ENCODE results near the gene VPS26C.
A peak's percentile ranks its signal among the peaks of the same experiment; 100 is the strongest.
"Not testable (repeated sequence)": the region's sequence is repeated elsewhere in the genome, so short reads cannot be mapped to it uniquely, and the experiment has no call there.

The VPS26C gene

DNA sequence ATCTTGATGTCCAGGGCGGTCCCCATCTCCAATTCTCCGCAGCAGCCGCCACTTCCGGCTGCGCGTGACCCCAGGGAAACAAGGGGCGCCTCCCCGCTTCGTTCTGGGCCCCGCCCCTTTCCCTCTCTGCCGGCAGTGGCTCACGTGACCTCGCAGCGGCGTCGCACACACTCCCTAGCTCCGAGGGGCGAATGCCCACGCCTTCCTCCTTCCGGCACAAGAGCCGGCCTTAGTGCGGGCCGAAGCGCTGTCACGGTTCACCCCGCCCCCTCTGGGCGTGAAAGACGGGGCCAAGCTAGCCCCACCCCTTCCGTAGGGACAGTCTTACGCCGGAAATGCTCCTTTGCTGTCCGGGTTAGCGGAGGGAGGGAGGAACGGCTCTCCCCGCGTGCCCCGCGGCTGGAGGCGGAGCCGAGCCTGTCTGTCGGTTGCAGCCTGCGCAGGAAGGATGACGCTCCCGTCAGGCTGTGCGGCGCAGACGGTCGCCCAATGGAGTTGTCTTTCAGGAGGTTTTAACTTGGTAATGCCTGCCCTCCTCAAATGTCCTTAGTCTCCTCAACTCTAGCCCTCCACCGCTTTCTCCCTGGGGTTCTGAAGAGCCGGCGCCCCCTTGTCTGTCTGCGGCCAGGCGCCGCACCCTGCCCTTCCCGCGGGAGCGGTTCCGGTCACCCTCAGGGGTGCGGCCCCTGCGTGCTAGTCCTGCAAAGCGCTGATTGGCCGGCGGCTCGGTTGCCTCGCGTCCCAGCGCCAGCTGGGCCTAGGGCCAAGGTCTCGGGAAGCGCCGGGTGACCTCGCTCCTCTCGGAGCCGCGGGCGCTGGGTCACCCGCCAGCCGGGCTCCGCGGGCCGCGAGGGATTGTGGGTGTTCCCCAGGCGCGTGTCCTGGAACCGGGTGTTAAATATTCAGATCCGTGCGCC is at the start of gene VPS26C:
TSS of gene VPS26C (minus strand) at position 66 of the 917 bp plus-strand sequence. CDS start at position 26, 40 bp downstream.
- peaks cover 7% of the 10 kb centered on the region for H3K4me1 ChIP-seq (ENCODE audit: control insufficient read depth, insufficient read depth, low read length)
- H3K27me3 ChIP-seq (ENCODE audit: control insufficient read depth, insufficient read depth, low read length), result no peaks in the 10 kb centered on the region
- H3K4me3 ChIP-seq (ENCODE audit: low read length), result peak within 1 kb of the TSS; percentile 88
- peak within 1 kb of the TSS; percentile 86 for H3K9ac ChIP-seq (ENCODE audit: low read length)
- peak within 1 kb of the TSS; percentile 99 for H3K27ac ChIP-seq (ENCODE audit: low read depth, low read length)
- no peaks in the 10 kb centered on the region for H3K36me3 ChIP-seq (ENCODE audit: control insufficient read depth, insufficient read depth, low read length)

DNA sequence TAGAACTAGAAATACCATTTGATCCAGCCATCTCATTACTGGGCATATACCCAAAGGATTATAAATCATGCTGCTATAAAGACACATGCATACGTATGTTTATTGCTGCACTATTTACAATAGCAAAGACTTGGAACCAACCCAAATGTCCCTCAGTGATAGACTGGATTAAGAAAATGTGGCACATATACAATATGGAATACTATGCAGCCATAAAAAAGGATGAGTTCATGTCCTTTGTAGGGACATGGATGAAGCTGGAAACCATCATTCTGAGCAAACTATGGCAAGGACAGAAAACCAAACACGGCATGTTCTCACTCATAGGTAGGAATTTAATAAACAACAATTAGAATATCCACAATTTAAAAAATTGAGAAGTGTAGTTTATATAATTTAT is 48.9 kb upstream of the VPS26C start:
- not testable (repeated sequence) for H3K36me3 ChIP-seq (ENCODE audit: control insufficient read depth, insufficient read depth, low read length); H3K27ac ChIP-seq (ENCODE audit: low read depth, low read length); H3K9ac ChIP-seq (ENCODE audit: low read length); H3K4me1 ChIP-seq (ENCODE audit: control insufficient read depth, insufficient read depth, low read length); H3K27me3 ChIP-seq (ENCODE audit: control insufficient read depth, insufficient read depth, low read length); H3K4me3 ChIP-seq (ENCODE audit: low read length)

DNA sequence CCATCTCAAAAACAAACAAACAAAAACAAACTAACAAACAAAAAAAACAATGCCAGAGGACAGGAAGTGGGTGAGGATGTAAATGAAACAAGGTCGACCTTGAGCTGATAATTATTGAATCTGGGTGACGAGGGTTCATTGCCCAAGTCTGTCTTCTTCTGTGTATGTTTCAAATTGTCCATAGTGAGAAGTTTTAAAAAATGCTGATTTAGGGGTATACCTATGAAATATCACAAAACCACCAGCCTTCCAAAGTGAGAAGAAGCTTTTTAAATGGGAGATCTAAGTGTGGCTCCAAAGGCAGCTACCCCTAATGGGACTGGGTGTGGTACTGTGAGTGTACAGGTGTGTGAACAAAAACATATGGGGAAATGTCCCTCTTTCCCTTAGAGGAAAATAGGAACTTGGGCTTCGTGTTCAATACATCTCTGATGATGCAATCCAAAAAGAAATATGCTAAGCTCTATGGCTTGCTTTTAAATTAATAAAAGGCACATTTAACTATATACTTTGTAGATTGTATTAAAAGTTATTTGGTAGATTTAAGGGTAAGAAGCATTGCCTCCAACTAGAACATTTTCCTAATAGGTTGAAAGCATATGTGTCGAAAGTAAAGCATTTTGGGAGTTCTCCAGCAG is 33.1 kb upstream of the VPS26C start:
- no peaks in the 10 kb centered on the region for H3K27me3 ChIP-seq (ENCODE audit: control insufficient read depth, insufficient read depth, low read length)
- H3K36me3 ChIP-seq (ENCODE audit: control insufficient read depth, insufficient read depth, low read length), result no peaks in the 10 kb centered on the region
- H3K4me3 ChIP-seq (ENCODE audit: low read length), result no peak overlapping the region
- no peaks in the 10 kb centered on the region for H3K4me1 ChIP-seq (ENCODE audit: control insufficient read depth, insufficient read depth, low read length)
- no peak overlapping the region for H3K9ac ChIP-seq (ENCODE audit: low read length)
- H3K27ac ChIP-seq (ENCODE audit: low read depth, low read length), result no peak overlapping the region

DNA sequence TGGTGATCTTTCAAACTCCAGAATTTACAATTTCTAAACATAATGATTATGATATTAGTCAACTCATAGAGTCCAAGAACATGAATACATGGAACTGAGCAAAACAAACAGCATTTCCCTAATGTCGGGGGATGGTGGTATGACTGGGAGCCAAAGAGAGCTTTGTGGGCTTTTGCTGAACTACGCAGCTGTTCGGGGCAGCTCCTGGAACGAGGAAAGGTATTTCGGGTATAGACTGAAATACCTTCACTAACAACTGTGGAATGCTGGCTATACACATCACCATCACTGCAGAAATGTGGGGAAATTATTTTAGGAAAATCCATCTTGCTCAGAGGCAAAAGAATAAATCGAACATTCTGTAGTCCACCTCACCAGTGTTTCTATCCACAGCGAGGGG is 30.2 kb upstream of the VPS26C start:
- Histone ChIP-seq H3K9ac (ENCODE audit: low read length) (no peak overlapping the region), H3K27me3 (ENCODE audit: control insufficient read depth, insufficient read depth, low read length) (no peaks in the 10 kb centered on the region), H3K36me3 (ENCODE audit: control insufficient read depth, insufficient read depth, low read length) (no peaks in the 10 kb centered on the region), H3K4me3 (ENCODE audit: low read length) (no peak overlapping the region), H3K4me1 (ENCODE audit: control insufficient read depth, insufficient read depth, low read length) (peaks cover 2% of the 10 kb centered on the region), H3K27ac (ENCODE audit: low read depth, low read length) (no peak overlapping the region)

DNA sequence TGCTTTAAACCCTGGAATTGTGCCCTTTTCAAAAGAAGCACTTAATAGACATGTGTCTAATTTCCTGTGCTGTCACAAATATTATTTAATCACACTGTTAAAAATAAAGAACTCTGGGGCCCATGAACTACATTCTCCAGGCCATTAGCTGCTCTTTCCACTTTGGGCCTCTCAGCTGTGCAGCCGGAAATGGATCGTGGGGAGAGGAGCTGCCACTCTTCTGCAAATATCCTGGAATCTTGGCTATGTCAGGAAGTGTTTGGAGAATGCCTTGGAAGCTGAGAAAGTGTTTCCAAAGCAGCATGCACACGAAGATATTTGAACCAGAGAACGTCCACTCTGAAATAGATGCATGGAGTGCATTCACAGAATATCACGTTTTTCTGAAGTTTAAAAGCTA is 27.5 kb upstream of the VPS26C start:
- Histone ChIP-seq H3K9ac (ENCODE audit: low read length) (no peak overlapping the region), H3K27me3 (ENCODE audit: control insufficient read depth, insufficient read depth, low read length) (no peaks in the 10 kb centered on the region), H3K36me3 (ENCODE audit: control insufficient read depth, insufficient read depth, low read length) (no peaks in the 10 kb centered on the region), H3K4me1 (ENCODE audit: control insufficient read depth, insufficient read depth, low read length) (peaks cover 2% of the 10 kb centered on the region), H3K4me3 (ENCODE audit: low read length) (no peak overlapping the region), H3K27ac (ENCODE audit: low read depth, low read length) (no peak overlapping the region)

DNA sequence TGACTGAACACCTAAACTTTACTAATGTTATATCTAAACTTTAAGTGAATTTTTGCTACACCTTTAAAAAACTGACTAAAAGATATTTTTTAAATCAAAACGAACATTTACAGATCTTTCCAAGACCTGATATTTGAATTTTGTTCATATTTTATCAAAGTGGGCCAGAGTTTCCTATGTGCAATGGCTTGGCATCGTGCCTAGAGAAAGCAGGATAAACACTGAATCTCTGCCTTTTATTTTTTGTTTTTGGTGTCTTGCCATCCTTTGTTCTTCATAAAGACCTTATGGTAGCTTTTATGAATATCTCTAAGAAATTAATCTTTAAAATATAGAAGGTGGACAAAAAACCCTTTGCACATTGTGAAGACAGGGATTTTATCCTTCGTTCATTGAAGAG is 25.8 kb upstream of the VPS26C start:
- H3K9ac ChIP-seq (ENCODE audit: low read length), result no peak overlapping the region
- H3K4me1 ChIP-seq (ENCODE audit: control insufficient read depth, insufficient read depth, low read length), result peaks cover 2% of the 10 kb centered on the region
- no peak overlapping the region for H3K27ac ChIP-seq (ENCODE audit: low read depth, low read length)
- no peaks in the 10 kb centered on the region for H3K36me3 ChIP-seq (ENCODE audit: control insufficient read depth, insufficient read depth, low read length)
- H3K27me3 ChIP-seq (ENCODE audit: control insufficient read depth, insufficient read depth, low read length), result no peaks in the 10 kb centered on the region
- no peak overlapping the region for H3K4me3 ChIP-seq (ENCODE audit: low read length)

DNA sequence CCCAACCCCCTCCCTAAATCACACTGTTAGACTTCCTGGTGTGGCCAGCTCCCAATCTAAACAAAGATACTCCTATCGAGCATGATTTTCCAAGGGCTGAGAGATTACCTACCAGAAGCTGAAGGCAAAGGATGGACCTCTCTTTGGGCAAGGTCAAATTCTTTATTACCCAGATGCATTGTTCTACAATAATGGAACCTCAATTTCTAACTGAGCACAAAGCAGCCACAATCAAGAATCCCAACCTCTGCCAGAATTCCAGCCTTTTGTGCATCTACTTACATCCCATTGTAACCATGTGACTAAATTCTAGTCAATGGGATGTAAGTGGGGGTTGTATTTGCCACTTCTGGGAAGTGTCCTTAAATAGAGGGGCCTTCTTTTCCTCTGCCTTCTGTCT is 24.9 kb upstream of the VPS26C start:
- H3K36me3 ChIP-seq (ENCODE audit: control insufficient read depth, insufficient read depth, low read length), result no peaks in the 10 kb centered on the region
- H3K4me1 ChIP-seq (ENCODE audit: control insufficient read depth, insufficient read depth, low read length), result peaks cover 2% of the 10 kb centered on the region
- no peak overlapping the region for H3K4me3 ChIP-seq (ENCODE audit: low read length)
- no peak overlapping the region for H3K9ac ChIP-seq (ENCODE audit: low read length)
- H3K27ac ChIP-seq (ENCODE audit: low read depth, low read length), result no peak overlapping the region
- H3K27me3 ChIP-seq (ENCODE audit: control insufficient read depth, insufficient read depth, low read length), result no peaks in the 10 kb centered on the region

DNA sequence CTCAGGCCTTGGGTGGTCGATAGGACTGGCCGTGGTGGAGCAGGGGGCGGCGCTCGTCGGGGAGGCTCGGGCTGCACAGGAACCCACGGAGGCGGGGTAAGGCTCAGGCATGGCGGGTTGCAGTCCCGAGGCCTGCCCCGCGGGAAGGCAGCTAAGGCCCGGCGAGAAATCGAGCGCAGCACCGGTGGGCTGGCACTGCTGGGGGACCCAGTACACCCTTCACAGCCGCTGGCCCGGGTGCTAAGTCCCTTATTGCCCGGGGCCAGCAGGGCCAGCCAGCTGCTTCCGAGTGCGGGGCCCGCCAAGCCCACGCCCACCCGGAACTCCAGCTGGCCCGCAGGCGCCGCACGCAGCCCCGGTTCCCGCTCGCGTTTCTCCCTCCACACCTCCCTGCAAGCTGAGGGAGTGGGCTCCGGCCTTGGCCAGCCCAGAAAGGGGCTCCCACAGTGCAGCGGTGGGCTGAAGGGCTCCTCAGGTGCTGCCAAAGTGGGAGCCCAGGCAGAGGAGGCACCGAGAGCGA is 16.1 kb upstream of the VPS26C start:
- H3K4me3 ChIP-seq (ENCODE audit: low read length); H3K9ac ChIP-seq (ENCODE audit: low read length); H3K27ac ChIP-seq (ENCODE audit: low read depth, low read length); H3K4me1 ChIP-seq (ENCODE audit: control insufficient read depth, insufficient read depth, low read length); H3K27me3 ChIP-seq (ENCODE audit: control insufficient read depth, insufficient read depth, low read length); H3K36me3 ChIP-seq (ENCODE audit: control insufficient read depth, insufficient read depth, low read length): not testable (repeated sequence)

DNA sequence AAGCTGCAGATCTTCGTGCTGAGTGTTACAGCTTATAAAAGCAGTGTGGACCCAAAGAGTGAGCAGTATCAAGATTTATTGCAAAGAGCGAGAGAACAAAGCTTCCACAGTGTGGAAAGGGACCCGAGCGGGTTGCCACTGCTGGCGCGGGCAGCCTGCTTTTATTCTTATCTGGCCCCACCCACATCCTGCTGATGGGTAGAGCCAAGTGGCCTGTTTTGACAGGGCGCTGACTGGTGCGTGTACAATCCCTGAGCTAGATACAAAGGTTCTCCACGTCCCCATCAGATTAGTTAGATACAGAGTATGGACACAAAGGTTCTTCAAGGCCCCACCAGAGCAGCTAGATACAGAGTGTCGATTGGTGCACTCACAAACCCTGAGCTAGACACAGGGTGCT is 15.5 kb upstream of the VPS26C start:
- not testable (repeated sequence) for H3K9ac ChIP-seq (ENCODE audit: low read length); H3K36me3 ChIP-seq (ENCODE audit: control insufficient read depth, insufficient read depth, low read length); H3K27ac ChIP-seq (ENCODE audit: low read depth, low read length); H3K27me3 ChIP-seq (ENCODE audit: control insufficient read depth, insufficient read depth, low read length); H3K4me1 ChIP-seq (ENCODE audit: control insufficient read depth, insufficient read depth, low read length); H3K4me3 ChIP-seq (ENCODE audit: low read length)

DNA sequence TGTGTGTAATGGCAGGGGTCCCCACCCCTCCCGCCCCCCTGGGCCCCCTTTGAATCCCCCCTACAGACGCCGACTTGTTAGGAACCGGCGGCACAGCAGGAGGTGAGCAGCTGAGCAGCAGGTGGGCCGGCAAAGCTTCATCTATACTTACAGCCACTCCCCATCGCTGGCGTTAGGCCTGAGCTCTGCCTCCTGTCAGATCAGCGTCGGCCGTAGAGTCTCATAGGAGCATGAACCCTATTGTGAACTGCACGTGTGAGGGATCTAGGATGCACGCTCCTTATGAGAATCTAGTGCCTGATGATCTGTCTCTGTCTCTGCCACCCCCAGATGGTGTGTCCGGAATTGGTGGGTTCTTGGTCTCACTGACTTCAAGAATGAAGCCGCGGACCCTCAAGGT is 14.9 kb upstream of the VPS26C start:
- H3K9ac ChIP-seq (ENCODE audit: low read length), result no peak overlapping the region
- no peaks in the 10 kb centered on the region for H3K27me3 ChIP-seq (ENCODE audit: control insufficient read depth, insufficient read depth, low read length)
- no peak overlapping the region for H3K27ac ChIP-seq (ENCODE audit: low read depth, low read length)
- H3K4me1 ChIP-seq (ENCODE audit: control insufficient read depth, insufficient read depth, low read length), result no peaks in the 10 kb centered on the region
- no peak overlapping the region for H3K4me3 ChIP-seq (ENCODE audit: low read length)
- no peaks in the 10 kb centered on the region for H3K36me3 ChIP-seq (ENCODE audit: control insufficient read depth, insufficient read depth, low read length)

DNA sequence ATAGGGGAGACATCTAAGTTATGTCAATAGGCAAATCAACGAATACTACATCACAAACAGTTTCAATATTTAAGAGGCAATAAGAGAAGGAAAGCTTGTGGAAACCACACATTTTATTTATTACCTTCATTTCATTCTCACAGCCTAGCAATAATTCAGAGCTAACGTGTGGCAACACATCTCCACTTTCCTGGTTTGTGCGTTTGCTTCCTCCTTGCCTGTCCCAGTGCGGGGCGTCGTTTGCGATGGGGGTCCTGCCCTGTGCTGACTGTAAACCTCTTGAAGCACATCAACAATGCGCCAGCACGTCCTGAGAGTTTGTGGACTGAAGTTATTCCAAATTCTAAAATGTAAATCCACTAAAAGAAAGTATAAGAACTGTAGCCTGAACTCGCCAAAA is 14.4 kb upstream of the VPS26C start:
- no peak overlapping the region for H3K9ac ChIP-seq (ENCODE audit: low read length)
- H3K36me3 ChIP-seq (ENCODE audit: control insufficient read depth, insufficient read depth, low read length), result no peaks in the 10 kb centered on the region
- no peak overlapping the region for H3K4me3 ChIP-seq (ENCODE audit: low read length)
- no peak overlapping the region for H3K27ac ChIP-seq (ENCODE audit: low read depth, low read length)
- H3K27me3 ChIP-seq (ENCODE audit: control insufficient read depth, insufficient read depth, low read length), result no peaks in the 10 kb centered on the region
- H3K4me1 ChIP-seq (ENCODE audit: control insufficient read depth, insufficient read depth, low read length), result no peaks in the 10 kb centered on the region

DNA sequence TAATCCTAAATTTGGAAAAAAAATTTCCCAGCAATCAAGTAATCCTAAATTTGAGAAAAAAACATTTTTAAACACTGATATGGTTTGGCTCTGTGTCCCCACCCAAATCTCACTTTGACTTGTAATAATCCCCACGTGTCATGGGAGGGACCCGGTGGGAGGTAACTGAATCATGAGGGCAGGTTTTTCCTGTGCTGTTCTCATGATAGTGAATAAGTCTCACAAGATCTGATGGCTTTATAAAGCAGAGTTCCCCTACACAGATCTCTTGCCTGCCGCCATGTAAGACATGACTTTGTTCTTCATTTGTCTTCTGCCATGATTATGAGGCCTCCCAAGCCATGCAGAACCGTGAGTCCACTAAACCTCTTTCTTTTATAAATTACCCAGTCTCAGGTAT is 12.1 kb upstream of the VPS26C start:
- H3K36me3 ChIP-seq (ENCODE audit: control insufficient read depth, insufficient read depth, low read length); H3K4me3 ChIP-seq (ENCODE audit: low read length); H3K27ac ChIP-seq (ENCODE audit: low read depth, low read length); H3K4me1 ChIP-seq (ENCODE audit: control insufficient read depth, insufficient read depth, low read length); H3K27me3 ChIP-seq (ENCODE audit: control insufficient read depth, insufficient read depth, low read length); H3K9ac ChIP-seq (ENCODE audit: low read length): not testable (repeated sequence)

DNA sequence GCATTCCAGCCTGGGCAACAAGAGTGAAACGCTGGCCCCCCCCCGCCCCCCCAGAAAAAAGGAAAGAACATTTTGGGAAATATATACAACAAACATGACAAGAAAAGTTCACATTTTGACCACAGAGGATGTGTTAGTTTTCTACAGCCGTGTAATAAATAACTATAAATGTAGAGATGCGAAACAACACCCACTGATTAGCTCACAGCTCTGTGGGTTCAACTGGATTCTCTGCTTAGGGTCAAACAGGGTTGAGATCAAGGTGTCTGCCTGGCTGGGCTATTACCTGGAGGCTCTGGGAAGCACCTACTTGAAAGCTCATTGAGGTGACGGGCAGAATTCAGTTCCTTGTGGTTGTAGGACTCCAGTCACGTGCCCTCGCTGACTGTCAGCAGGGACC is 11.1 kb upstream of the VPS26C start:
- Histone ChIP-seq H3K36me3 (ENCODE audit: control insufficient read depth, insufficient read depth, low read length) (no peaks in the 10 kb centered on the region), H3K27ac (ENCODE audit: low read depth, low read length) (no peak overlapping the region), H3K9ac (ENCODE audit: low read length) (no peak overlapping the region), H3K4me3 (ENCODE audit: low read length) (no peak overlapping the region), H3K27me3 (ENCODE audit: control insufficient read depth, insufficient read depth, low read length) (no peaks in the 10 kb centered on the region), H3K4me1 (ENCODE audit: control insufficient read depth, insufficient read depth, low read length) (no peaks in the 10 kb centered on the region)

Data from rectal smooth muscle tissue (tissue), 1 donor.